Activated naive CD8-positive, alpha-beta T cell treated with anti-CD3 and anti-CD28 coated beads, Interleukin-2, amount 50 U/mL, for 24 hours (primary cell): ENCODE results near the gene CHRNB1.

ENCODE experiments used
- ATAC-seq: fragments of 150-1000 bp; cut with Tn5 transposase; one replicate; pipeline ENCODE4 v1.10.0; 2021
- DNase-seq: peaks from one replicate; pipeline ENCODE4 v3.0.0; 2021
- H3K27ac Mint-ChIP-seq: one replicate; pipeline ENCODE4 v1.8.0; 2021; ENCODE audit warnings: mild to moderate bottlenecking, mixed read lengths
- H3K27me3 Mint-ChIP-seq: one replicate; pipeline ENCODE4 v1.8.0; 2021; ENCODE audit warnings: mixed read lengths
- H3K36me3 Mint-ChIP-seq: one replicate; pipeline ENCODE4 v1.8.0; 2021; ENCODE audit warnings: low read depth, mixed read lengths
- H3K4me1 Mint-ChIP-seq: one replicate; pipeline ENCODE4 v1.8.0; 2021; ENCODE audit warnings: mixed read lengths
- H3K4me3 Mint-ChIP-seq: one replicate; pipeline ENCODE4 v1.8.0; 2021; ENCODE audit warnings: mild to moderate bottlenecking, moderate library complexity, mixed read lengths
- H3K9me3 Mint-ChIP-seq: one replicate; pipeline ENCODE4 v1.8.0; 2021; ENCODE audit warnings: mixed read lengths

CHRNB1 gene

GRCh38 chr17:7444682-7445618 is at the start of gene CHRNB1:
Gene CHRNB1, plus strand, starts transcription at chr17:7445061. Its CDS starts 67 bp downstream, at chr17:7445128.
- H3K27me3 Mint-ChIP-seq = peaks cover 55% of the 10 kb centered on the region
- peak within 1 kb of the TSS; percentile 60 for H3K4me3 Mint-ChIP-seq
- peaks cover 3% of the 10 kb centered on the region for H3K36me3 Mint-ChIP-seq
- peak; percentile 11 for ATAC-seq
- H3K27ac Mint-ChIP-seq = no peak within 1 kb of the TSS
- peaks cover 31% of the 10 kb centered on the region for H3K4me1 Mint-ChIP-seq
- DNase-seq = peak; percentile 27
- H3K9me3 Mint-ChIP-seq = no peaks in the 10 kb centered on the region

- ATAC-seq (no peak), DNase-seq (no peak)
- peaks cover 2% of the 10 kb centered on the region for H3K36me3 Mint-ChIP-seq
- no peak overlapping the region for H3K27ac Mint-ChIP-seq
- peaks cover 18% of the 10 kb centered on the region for H3K4me1 Mint-ChIP-seq
- peak overlapping the region; percentile 9 for H3K4me3 Mint-ChIP-seq
- H3K9me3 Mint-ChIP-seq = no peaks in the 10 kb centered on the region
- H3K27me3 Mint-ChIP-seq = no peaks in the 10 kb centered on the region
Measured at GRCh38 chr17:7396147-7396546, 48.7 kb upstream of the CHRNB1 start.

GRCh38 chr17:7398612-7399011 is 46.2 kb upstream of the CHRNB1 start:
- DNase-seq (no peak), ATAC-seq (no peak)
- peaks cover 15% of the 10 kb centered on the region for H3K4me1 Mint-ChIP-seq
- H3K27me3 Mint-ChIP-seq = no peaks in the 10 kb centered on the region
- H3K4me3 Mint-ChIP-seq = no peak overlapping the region
- H3K27ac Mint-ChIP-seq = no peak overlapping the region
- no peaks in the 10 kb centered on the region for H3K9me3 Mint-ChIP-seq
- no peaks in the 10 kb centered on the region for H3K36me3 Mint-ChIP-seq

- no peak for ATAC-seq
- no peaks in the 10 kb centered on the region for H3K9me3 Mint-ChIP-seq
- peak overlapping the region; percentile 89 for H3K4me3 Mint-ChIP-seq
Measured at GRCh38 chr17:7403043-7403726, 41.7 kb upstream of the CHRNB1 start.

GRCh38 chr17:7403727-7403976 is 41.2 kb upstream of the CHRNB1 start:
- Mint-ChIP-seq H3K9me3 (no peaks in the 10 kb centered on the region), H3K4me1 (peaks cover 18% of the 10 kb centered on the region), H3K36me3 (no peaks in the 10 kb centered on the region), H3K4me3 (peak overlapping the region; percentile 89), H3K27ac (peak overlapping the region; percentile 90), H3K27me3 (peaks cover 3% of the 10 kb centered on the region)
- no peak for DNase-seq
- peak; percentile 48 for ATAC-seq

More at GRCh38 chr17:7403043-7403726, 41.7 kb upstream of the CHRNB1 start:
- peak overlapping the region; percentile 90 for H3K27ac Mint-ChIP-seq
- H3K36me3 Mint-ChIP-seq = no peaks in the 10 kb centered on the region
- peak; percentile 43 for DNase-seq
- H3K27me3 Mint-ChIP-seq = peaks cover 3% of the 10 kb centered on the region
- H3K4me1 Mint-ChIP-seq = peaks cover 18% of the 10 kb centered on the region

- H3K4me3 Mint-ChIP-seq = peak within 1 kb of the TSS; percentile 89
- H3K9me3 Mint-ChIP-seq = no peaks in the 10 kb centered on the region
- H3K36me3 Mint-ChIP-seq = no peaks in the 10 kb centered on the region
- DNase-seq (peak; percentile 92), ATAC-seq (peak; percentile 94)
- H3K4me1 Mint-ChIP-seq = peaks cover 19% of the 10 kb centered on the region
- peak within 1 kb of the TSS; percentile 90 for H3K27ac Mint-ChIP-seq
- peaks cover 3% of the 10 kb centered on the region for H3K27me3 Mint-ChIP-seq
Measured at GRCh38 chr17:7403977-7404736, 40.7 kb upstream of the CHRNB1 start, which contains the start of gene TMEM256. Gene TMEM256, minus strand, starts transcription at chr17:7404097. Its CDS starts 13 bp downstream, at chr17:7404084.

GRCh38 chr17:7404737-7405349 is 40.0 kb upstream of the CHRNB1 start:
- Mint-ChIP-seq H3K4me1 (peaks cover 20% of the 10 kb centered on the region), H3K27ac (no peak overlapping the region), H3K9me3 (no peaks in the 10 kb centered on the region), H3K27me3 (peaks cover 3% of the 10 kb centered on the region), H3K36me3 (no peaks in the 10 kb centered on the region), H3K4me3 (peak overlapping the region; percentile 89)
- DNase-seq = peak; percentile 68
- ATAC-seq = peak; percentile 27

- H3K36me3 Mint-ChIP-seq = no peaks in the 10 kb centered on the region
- no peaks in the 10 kb centered on the region for H3K9me3 Mint-ChIP-seq
- no peak overlapping the region for H3K27ac Mint-ChIP-seq
- H3K27me3 Mint-ChIP-seq = peaks cover 3% of the 10 kb centered on the region
- peaks cover 20% of the 10 kb centered on the region for H3K4me1 Mint-ChIP-seq
- DNase-seq (no peak), ATAC-seq (no peak)
- H3K4me3 Mint-ChIP-seq = peak overlapping the region; percentile 74
Measured at GRCh38 chr17:7405350-7406234, 39.3 kb upstream of the CHRNB1 start.

GRCh38 chr17:7406235-7406825 is 38.5 kb upstream of the CHRNB1 start:
- H3K27me3 Mint-ChIP-seq = peaks cover 3% of the 10 kb centered on the region
- H3K9me3 Mint-ChIP-seq = no peaks in the 10 kb centered on the region
- ATAC-seq (no peak), DNase-seq (no peak)
- peaks cover 20% of the 10 kb centered on the region for H3K4me1 Mint-ChIP-seq
- no peaks in the 10 kb centered on the region for H3K36me3 Mint-ChIP-seq
- H3K27ac Mint-ChIP-seq = no peak overlapping the region
- peak overlapping the region; percentile 73 for H3K4me3 Mint-ChIP-seq

- Mint-ChIP-seq H3K36me3 (no peaks in the 10 kb centered on the region), H3K27ac (no peak overlapping the region), H3K27me3 (peaks cover 3% of the 10 kb centered on the region), H3K4me1 (peaks cover 18% of the 10 kb centered on the region), H3K9me3 (no peaks in the 10 kb centered on the region), H3K4me3 (no peak overlapping the region)
- DNase-seq (no peak), ATAC-seq (no peak)
Measured at GRCh38 chr17:7407082-7407481, 37.8 kb upstream of the CHRNB1 start.

GRCh38 chr17:7407485-7408251 is 37.2 kb upstream of the CHRNB1 start, which contains the start of gene NLGN2:
Gene NLGN2, plus strand, starts transcription at chr17:7407845. Its CDS starts 411 bp downstream, at chr17:7408256.
- Mint-ChIP-seq H3K27me3 (peaks cover 3% of the 10 kb centered on the region), H3K4me3 (no peak within 1 kb of the TSS), H3K27ac (no peak within 1 kb of the TSS), H3K4me1 (peaks cover 17% of the 10 kb centered on the region), H3K9me3 (no peaks in the 10 kb centered on the region), H3K36me3 (no peaks in the 10 kb centered on the region)
- no peak for ATAC-seq
- DNase-seq = no peak

- H3K9me3 Mint-ChIP-seq = no peaks in the 10 kb centered on the region
- H3K36me3 Mint-ChIP-seq = no peaks in the 10 kb centered on the region
- no peak for ATAC-seq
- peaks cover 12% of the 10 kb centered on the region for H3K4me1 Mint-ChIP-seq
- peak; percentile 36 for DNase-seq
- peaks cover 3% of the 10 kb centered on the region for H3K27me3 Mint-ChIP-seq
- H3K27ac Mint-ChIP-seq = no peak overlapping the region
- H3K4me3 Mint-ChIP-seq = no peak overlapping the region
Measured at GRCh38 chr17:7408252-7408727, 36.6 kb upstream of the CHRNB1 start.
